Measurements from ENCODE around the gene PQBP1.

DNA sequence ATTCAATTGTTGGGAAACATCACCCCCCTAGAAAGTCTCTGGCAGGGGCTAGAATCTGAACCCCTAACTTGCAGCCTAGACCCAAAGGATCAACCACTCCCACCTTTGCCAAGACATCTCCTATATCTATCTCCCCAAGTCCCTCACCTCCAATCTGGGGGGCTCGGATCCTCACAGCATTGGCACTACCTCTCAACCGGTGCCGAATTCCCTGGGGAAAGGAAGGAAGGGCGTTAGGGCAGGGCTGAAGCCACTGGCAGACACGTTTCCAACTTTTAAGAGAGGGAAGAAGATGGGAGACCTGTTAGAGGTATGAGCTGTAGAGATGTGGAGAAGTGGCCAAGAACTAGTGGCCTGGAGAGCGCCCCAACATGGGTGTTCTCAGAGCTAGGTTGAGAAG is 2.8 kb upstream of the PQBP1 start:
- TF ChIP-seq, protein P1, sequence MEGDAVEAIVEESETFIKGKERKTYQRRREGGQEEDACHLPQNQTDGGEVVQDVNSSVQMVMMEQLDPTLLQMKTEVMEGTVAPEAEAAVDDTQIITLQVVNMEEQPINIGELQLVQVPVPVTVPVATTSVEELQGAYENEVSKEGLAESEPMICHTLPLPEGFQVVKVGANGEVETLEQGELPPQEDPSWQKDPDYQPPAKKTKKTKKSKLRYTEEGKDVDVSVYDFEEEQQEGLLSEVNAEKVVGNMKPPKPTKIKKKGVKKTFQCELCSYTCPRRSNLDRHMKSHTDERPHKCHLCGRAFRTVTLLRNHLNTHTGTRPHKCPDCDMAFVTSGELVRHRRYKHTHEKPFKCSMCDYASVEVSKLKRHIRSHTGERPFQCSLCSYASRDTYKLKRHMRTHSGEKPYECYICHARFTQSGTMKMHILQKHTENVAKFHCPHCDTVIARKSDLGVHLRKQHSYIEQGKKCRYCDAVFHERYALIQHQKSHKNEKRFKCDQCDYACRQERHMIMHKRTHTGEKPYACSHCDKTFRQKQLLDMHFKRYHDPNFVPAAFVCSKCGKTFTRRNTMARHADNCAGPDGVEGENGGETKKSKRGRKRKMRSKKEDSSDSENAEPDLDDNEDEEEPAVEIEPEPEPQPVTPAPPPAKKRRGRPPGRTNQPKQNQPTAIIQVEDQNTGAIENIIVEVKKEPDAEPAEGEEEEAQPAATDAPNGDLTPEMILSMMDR (IDR thresholded peaks at IDR 0.05), result no peak
- TF ChIP-seq POLR2A (IDR thresholded peaks at IDR 0.05), result no peak
